ENCODE results near the gene MNS1. TPM values are rescaled to one million over a fixed set of nuclear protein-coding genes. Genes with fewer than 3 reads are reported as not detected.
A peak's percentile ranks its signal among the peaks of the same experiment; 100 is the strongest.

The MNS1 gene
- polyA plus RNA-seq, 3 donors: 0.03 to 0.29 TPM; not detected in 1

- 100% methylated on average over 2 of the region's 2 CpGs for WGBS (ENCODE audit: insufficient coverage)
- H3K27me3 Mint-ChIP-seq (ENCODE audit: low read depth in 3 of 3): peaks cover 1 to 2% (median 2%) of the 10 kb centered on the region in 3 donors
- intact Hi-C loops (cut with micrococcal nuclease): no loop called here
- no peak overlapping the region for H3K4me3 Mint-ChIP-seq
- H3K4me1 Mint-ChIP-seq: peaks cover 13% of the 10 kb centered on the region
- no peaks in the 10 kb centered on the region for H3K79me2 ChIP-seq (ENCODE audit: insufficient read depth, low read length)
- DNase-seq: no peak
- H3K9me3 ChIP-seq (replicated peaks in 1 of 2; ENCODE audit: control insufficient read depth in 1 of 2, insufficient read depth in 1 of 2, low read length in 2 of 2): no peaks in the 10 kb centered on the region
- H4K20me1 ChIP-seq (ENCODE audit: insufficient read depth, low read length): no peaks in the 10 kb centered on the region
- no peak overlapping the region for H2AFZ ChIP-seq (ENCODE audit: insufficient read depth, low read depth, low read length, poor library complexity, severe bottlenecking)
- no peak for TF ChIP-seq CTCF (IDR thresholded peaks at IDR 0.05)
- no peak overlapping the region for H3K4me2 ChIP-seq (replicated peaks; ENCODE audit: extremely low read depth, low read length, poor library complexity, severe bottlenecking)
- H3K9me3 Mint-ChIP-seq: peaks cover 0 to 2% (median 0%) of the 10 kb centered on the region in 7 donors
- no peaks in the 10 kb centered on the region for H3K36me3 ChIP-seq (replicated peaks in 1 of 2; ENCODE audit: control insufficient read depth in 1 of 2, insufficient read depth in 2 of 2, low read length in 2 of 2)
- no peak overlapping the region for H3K4me3 ChIP-seq (replicated peaks in 1 of 3; ENCODE audit: low read depth in 2 of 3, low read length in 3 of 3)
- no peak overlapping the region for H3K27ac ChIP-seq (ENCODE audit: low read depth in 1 of 2, low read length in 2 of 2)
- H3K36me3 Mint-ChIP-seq: no peaks in the 10 kb centered on the region
- H3K27me3 ChIP-seq (ENCODE audit: control insufficient read depth in 2 of 2, insufficient read depth in 2 of 2, low read length in 2 of 2): no peaks in the 10 kb centered on the region
- no peak overlapping the region for H3K9ac ChIP-seq (ENCODE audit: insufficient read depth, low read length, poor library complexity, severe bottlenecking)
- H3K27ac Mint-ChIP-seq: no peak overlapping the region
- H3K4me1 ChIP-seq (ENCODE audit: control insufficient read depth in 1 of 2, insufficient read depth in 2 of 2, low read length in 2 of 2): peaks cover 3 to 16% of the 10 kb centered on the region in 2 donors
These were observed 7.3 kb upstream of the MNS1 start for GRCh38 chr15:56472278-56472677.

- no peaks in the 10 kb centered on the region for H3K27me3 ChIP-seq (ENCODE audit: control insufficient read depth in 2 of 2, insufficient read depth in 2 of 2, low read length in 2 of 2)
- H3K4me3 Mint-ChIP-seq: no peak overlapping the region
- intact Hi-C loops (cut with micrococcal nuclease): no loop called here
- H3K36me3 ChIP-seq (replicated peaks in 1 of 2; ENCODE audit: control insufficient read depth in 1 of 2, insufficient read depth in 2 of 2, low read length in 2 of 2): no peaks in the 10 kb centered on the region
- H3K27me3 Mint-ChIP-seq (ENCODE audit: low read depth in 3 of 3): peaks cover 1 to 2% (median 2%) of the 10 kb centered on the region in 3 donors
- H4K20me1 ChIP-seq (ENCODE audit: insufficient read depth, low read length): no peaks in the 10 kb centered on the region
- H3K27ac Mint-ChIP-seq: no peak overlapping the region
- H3K9me3 ChIP-seq (replicated peaks in 1 of 2; ENCODE audit: control insufficient read depth in 1 of 2, insufficient read depth in 1 of 2, low read length in 2 of 2): no peaks in the 10 kb centered on the region
- TF ChIP-seq CTCF (IDR thresholded peaks at IDR 0.05): no peak
- H3K36me3 Mint-ChIP-seq: no peaks in the 10 kb centered on the region
- no peak overlapping the region for H3K4me2 ChIP-seq (replicated peaks; ENCODE audit: extremely low read depth, low read length, poor library complexity, severe bottlenecking)
- H2AFZ ChIP-seq (ENCODE audit: insufficient read depth, low read depth, low read length, poor library complexity, severe bottlenecking): peak overlapping the region; percentile 27
- DNase-seq: no peak
- WGBS (ENCODE audit: insufficient coverage): no CpG with 5 or more reads among the region's 5 CpGs
- no peak overlapping the region for H3K9ac ChIP-seq (ENCODE audit: insufficient read depth, low read length, poor library complexity, severe bottlenecking)
- H3K27ac ChIP-seq (ENCODE audit: low read depth in 1 of 2, low read length in 2 of 2): no peak overlapping the region
- peaks cover 0 to 2% (median 0%) of the 10 kb centered on the region in 7 donors for H3K9me3 Mint-ChIP-seq
- no peak overlapping the region for H3K4me3 ChIP-seq (replicated peaks in 1 of 3; ENCODE audit: low read depth in 2 of 3, low read length in 3 of 3)
- peaks cover 13% of the 10 kb centered on the region for H3K4me1 Mint-ChIP-seq
- no peaks in the 10 kb centered on the region for H3K79me2 ChIP-seq (ENCODE audit: insufficient read depth, low read length)
- H3K4me1 ChIP-seq (ENCODE audit: control insufficient read depth in 1 of 2, insufficient read depth in 2 of 2, low read length in 2 of 2): peaks cover 3 to 16% of the 10 kb centered on the region in 2 donors
These were observed 6.6 kb upstream of the MNS1 start for GRCh38 chr15:56471440-56472069.
